AG04449 (cell line): ENCODE data around the gene TBC1D5.

Experiments
- CTCF ChIA-PET: fragments of 350-600 bp; formaldehyde crosslinking; extraction: SDS; loops from one replicate; lab custom pipeline; 2021; ENCODE audit warnings: antibody characterized with exemption; lab: Yijun Ruan, JAX
- POLR2A ChIA-PET: fragments of 400-600, 350-600 bp; formaldehyde crosslinking; extraction: SDS; loops from one replicate; lab custom pipeline; 2020; ENCODE audit warnings: antibody characterized with exemption, inconsistent platforms; lab: Yijun Ruan, JAX
- DNase-seq: peaks from one replicate; pipeline ENCODE4 v3.0.0-alpha.2; 2010; ENCODE audit warnings: low read depth, low spot score
- H3K4me3 ChIP-seq: 2 replicates; pipeline ENCODE4 v1.5.1; 2011; ENCODE audit warnings: low read depth, mild to moderate bottlenecking, control low read depth, low read length
- TF ChIP-seq, protein P1 (sequence below): IDR thresholded peaks from one replicate; pipeline ENCODE4 v1.5.1; 2011; ENCODE audit warnings: mild to moderate bottlenecking, moderate library complexity, low read length, control low read depth, inconsistent platforms; ENCODE audit not compliant: insufficient read depth; ENCODE audit errors: missing control alignments

The TBC1D5 gene

DNA sequence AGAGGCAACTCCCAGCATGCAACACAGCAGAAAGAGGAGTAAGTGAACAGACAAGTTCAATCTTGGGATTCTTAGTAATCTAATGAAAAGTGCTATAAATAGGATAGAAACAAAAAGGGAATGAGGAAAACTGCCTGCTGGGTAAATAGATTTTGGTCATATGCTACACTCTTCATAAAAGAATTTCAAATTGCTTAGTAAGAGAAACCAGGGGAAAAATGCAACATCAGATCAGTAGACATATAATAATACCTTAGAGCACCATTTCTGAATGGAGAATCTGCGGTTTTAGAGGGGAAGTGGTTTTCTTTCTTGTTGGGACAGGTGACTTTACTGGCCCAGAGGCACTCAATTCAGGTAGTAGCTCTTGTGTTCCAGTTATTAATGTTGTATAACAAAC, 13.4 kb upstream of the TBC1D5 start:
- H3K4me3 ChIP-seq, result no peak overlapping the region
- CTCF ChIA-PET, result no interaction called here
- TF ChIP-seq, protein P1, sequence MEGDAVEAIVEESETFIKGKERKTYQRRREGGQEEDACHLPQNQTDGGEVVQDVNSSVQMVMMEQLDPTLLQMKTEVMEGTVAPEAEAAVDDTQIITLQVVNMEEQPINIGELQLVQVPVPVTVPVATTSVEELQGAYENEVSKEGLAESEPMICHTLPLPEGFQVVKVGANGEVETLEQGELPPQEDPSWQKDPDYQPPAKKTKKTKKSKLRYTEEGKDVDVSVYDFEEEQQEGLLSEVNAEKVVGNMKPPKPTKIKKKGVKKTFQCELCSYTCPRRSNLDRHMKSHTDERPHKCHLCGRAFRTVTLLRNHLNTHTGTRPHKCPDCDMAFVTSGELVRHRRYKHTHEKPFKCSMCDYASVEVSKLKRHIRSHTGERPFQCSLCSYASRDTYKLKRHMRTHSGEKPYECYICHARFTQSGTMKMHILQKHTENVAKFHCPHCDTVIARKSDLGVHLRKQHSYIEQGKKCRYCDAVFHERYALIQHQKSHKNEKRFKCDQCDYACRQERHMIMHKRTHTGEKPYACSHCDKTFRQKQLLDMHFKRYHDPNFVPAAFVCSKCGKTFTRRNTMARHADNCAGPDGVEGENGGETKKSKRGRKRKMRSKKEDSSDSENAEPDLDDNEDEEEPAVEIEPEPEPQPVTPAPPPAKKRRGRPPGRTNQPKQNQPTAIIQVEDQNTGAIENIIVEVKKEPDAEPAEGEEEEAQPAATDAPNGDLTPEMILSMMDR, result no peak
- no peak for DNase-seq
- POLR2A ChIA-PET, result no interaction called here

- ChIA-PET CTCF (no interaction called here), POLR2A (no interaction called here)
- no peak for DNase-seq
- H3K4me3 ChIP-seq, result no peak overlapping the region
- TF ChIP-seq, protein P1, result no peak
Measured at GRCh38 chr3:17753632-17753992, 11.2 kb upstream of the TBC1D5 start.

DNA sequence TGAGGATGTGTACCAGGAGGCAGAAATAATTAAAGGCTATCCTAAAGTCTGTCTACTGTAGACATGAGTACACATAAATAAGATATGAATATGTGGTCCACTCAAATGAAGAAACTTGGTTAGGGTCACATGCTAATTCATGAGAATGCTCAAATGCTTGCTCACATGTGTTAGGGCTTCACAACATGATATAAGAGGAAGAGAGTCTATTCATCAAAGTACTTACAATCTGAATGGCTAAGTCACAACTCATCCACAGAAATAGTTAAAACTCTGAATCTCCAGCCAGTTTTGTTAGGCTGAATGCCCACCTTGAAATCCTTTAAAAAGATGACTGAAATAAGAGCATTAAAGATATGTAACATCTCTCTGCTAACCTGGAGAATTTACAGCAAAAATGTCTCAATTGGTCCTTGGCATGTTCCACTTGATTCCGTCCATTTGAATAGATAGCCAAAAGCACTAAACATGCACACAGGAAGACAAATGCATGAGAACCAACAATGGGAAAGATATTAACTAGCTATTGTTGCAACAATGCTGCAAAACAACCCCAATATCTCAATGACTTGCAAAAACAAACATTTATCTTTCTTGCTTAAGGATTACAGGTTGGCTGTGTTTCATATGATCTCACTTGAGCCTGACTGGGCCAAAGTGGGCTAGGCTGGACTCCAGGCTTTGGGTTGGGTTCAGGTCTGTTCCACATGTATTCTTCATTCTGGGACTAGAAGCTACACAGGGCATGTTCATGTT, 10.6 kb upstream of the TBC1D5 start:
- ChIA-PET CTCF (no interaction called here), POLR2A (no interaction called here)
- H3K4me3 ChIP-seq, result no peak overlapping the region
- no peak for DNase-seq
- TF ChIP-seq, protein P1, result no peak

DNA sequence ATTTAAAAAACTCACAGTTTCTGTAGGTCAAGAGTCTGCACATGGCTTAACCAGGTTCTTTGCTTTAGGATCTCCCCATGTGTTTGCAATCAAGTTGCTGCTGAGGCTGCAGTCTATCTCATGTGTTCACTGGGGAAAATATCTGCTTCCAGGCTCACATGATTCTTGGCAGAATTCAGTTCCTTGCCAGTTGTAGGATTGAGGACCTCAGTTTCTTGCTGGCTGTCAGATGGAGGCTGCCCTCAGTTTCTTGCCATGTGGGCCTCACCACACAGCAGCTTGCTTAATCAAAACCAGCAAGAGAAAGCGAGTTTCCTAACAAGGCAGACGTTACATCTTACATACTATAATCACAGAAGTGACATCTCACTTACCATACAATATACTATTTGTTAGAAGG, 10.0 kb upstream of the TBC1D5 start:
- CTCF ChIA-PET, result no interaction called here
- H3K4me3 ChIP-seq, result no peak overlapping the region
- TF ChIP-seq, protein P1, result no peak
- POLR2A ChIA-PET, result no interaction called here
- DNase-seq, result no peak

DNA sequence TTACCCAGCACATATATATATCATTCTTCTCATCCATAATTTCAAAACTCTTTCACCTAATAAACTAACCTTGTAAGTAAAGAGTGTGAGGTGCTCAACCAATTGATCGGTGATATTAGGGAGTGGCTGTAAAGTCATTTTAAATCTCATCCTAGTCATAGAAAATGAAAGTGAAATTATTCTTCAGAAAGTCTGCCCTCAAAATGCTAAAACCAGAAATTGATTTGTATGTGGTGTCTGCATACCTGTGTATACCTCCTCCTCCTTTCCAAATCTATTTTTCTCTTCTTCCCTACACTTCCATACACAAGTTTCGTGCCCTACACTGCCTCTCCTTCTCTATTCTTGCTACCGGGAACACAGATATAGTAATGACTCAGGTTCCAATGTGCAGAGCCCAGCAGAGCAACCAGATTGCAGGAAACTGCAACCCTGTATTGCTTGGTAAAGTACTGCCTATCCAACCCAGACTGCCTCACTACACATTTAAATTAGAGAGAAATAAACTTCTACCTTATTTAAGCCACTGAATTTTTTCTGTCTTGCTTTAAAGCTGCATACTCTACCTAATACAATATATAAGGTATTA, 7.4 kb upstream of the TBC1D5 start:
- H3K4me3 ChIP-seq, result no peak overlapping the region
- ChIA-PET POLR2A (no interaction called here), CTCF (no interaction called here)
- TF ChIP-seq, protein P1, result no peak
- no peak for DNase-seq

DNA sequence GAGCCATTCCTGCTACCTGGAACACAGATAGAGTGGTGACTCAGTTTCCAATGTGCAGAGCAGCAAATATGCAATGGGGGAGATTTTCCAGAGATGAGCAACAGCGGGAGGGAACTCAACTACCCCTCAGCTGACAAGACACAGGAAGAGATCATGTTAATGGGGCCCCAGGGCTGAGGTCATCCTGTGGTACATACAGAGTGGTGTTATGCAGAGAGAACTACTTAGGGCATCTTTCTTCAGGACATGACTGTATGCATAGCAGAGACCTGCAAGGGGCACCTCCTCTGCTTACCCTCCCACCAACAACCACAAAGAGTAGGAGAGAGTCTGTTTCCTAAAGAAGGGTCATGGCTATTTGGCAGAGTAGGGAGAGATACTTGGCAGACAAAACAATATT, 6.8 kb upstream of the TBC1D5 start:
- ChIA-PET CTCF (no interaction called here), POLR2A (no interaction called here)

More for the DNA sequence above, 6.8 kb upstream of the TBC1D5 start:
- H3K4me3 ChIP-seq, result no peak overlapping the region
- no peak for DNase-seq
- TF ChIP-seq, protein P1, result no peak
